Neural crest cell (in vitro differentiated cells): ENCODE measurements around the gene ARHGAP22. TPM values are rescaled to one million over a fixed set of nuclear protein-coding genes. Genes with fewer than 3 reads are reported as not detected.

Experiments used
- DNase-seq: peaks from one replicate; pipeline ENCODE4 v3.0.0; 2021; ENCODE audit warnings: low read depth, mixed read lengths, low spot score
- H3K27ac Mint-ChIP-seq: one replicate; pipeline ENCODE4 v1.8.0; 2021; ENCODE audit warnings: mild to moderate bottlenecking, mixed read lengths; ENCODE audit not compliant: unreplicated experiment
- H3K27me3 Mint-ChIP-seq: 2 replicates; pipeline ENCODE4 v1.8.0; 2021; ENCODE audit warnings: low read depth, mild to moderate bottlenecking, mixed read lengths
- H3K36me3 Mint-ChIP-seq: 2 replicates; pipeline ENCODE4 v1.8.0; 2021; ENCODE audit warnings: low read depth, mild to moderate bottlenecking, mixed read lengths
- H3K4me1 Mint-ChIP-seq: 2 replicates; pipeline ENCODE4 v1.8.0; 2021; ENCODE audit warnings: mixed read lengths
- H3K4me3 Mint-ChIP-seq: one replicate; pipeline ENCODE4 v1.8.0; 2021; ENCODE audit warnings: mild to moderate bottlenecking, mixed read lengths
- H3K9me3 Mint-ChIP-seq: 2 replicates; pipeline ENCODE4 v1.8.0; 2021; ENCODE audit warnings: mixed read lengths
- total RNA-seq: library from RNA; stranded (reverse); gene quantifications from 2 replicates; pipeline ENCODE4 v1.2.1, GENCODE V29; 2021
- TF ChIP-seq, protein P1 (sequence below): fragments of 200-600 bp; sonication (generic); conservative IDR thresholded peaks from 2 replicates; pipeline ENCODE4 v1.5.0; 2021; ENCODE audit warnings: antibody characterized with exemption, mild to moderate bottlenecking

ARHGAP22 gene
- total RNA-seq, 1 donor from 2014 or later = 5.2 TPM

DNA sequence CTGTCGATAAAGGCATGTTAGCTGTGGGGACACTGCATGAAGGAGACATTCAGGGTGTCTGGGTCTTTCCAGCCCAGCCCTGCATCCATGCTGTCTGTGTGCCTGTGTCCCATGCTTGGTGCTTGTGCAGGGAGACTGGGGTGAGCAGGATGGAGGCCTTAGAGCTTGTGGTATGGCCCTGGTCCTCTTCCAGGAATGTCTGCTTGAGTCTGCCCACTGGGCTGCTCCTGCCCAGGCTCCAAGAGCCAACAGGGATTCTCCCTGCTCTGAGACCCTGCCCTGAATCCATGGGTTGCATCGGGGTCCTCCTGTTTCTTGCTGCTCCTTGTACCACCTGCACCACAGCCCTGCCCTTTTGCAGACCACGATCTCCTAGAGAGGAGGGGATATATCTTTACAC lies 31.4 kb upstream of the ARHGAP22 start:
- no peak for DNase-seq
- Mint-ChIP-seq H3K4me3 (no peak overlapping the region), H3K36me3 (no peaks in the 10 kb centered on the region), H3K27ac (no peak overlapping the region), H3K4me1 (no peaks in the 10 kb centered on the region), H3K9me3 (peaks cover 2% of the 10 kb centered on the region), H3K27me3 (peaks cover 12% of the 10 kb centered on the region)
- TF ChIP-seq, protein P1, sequence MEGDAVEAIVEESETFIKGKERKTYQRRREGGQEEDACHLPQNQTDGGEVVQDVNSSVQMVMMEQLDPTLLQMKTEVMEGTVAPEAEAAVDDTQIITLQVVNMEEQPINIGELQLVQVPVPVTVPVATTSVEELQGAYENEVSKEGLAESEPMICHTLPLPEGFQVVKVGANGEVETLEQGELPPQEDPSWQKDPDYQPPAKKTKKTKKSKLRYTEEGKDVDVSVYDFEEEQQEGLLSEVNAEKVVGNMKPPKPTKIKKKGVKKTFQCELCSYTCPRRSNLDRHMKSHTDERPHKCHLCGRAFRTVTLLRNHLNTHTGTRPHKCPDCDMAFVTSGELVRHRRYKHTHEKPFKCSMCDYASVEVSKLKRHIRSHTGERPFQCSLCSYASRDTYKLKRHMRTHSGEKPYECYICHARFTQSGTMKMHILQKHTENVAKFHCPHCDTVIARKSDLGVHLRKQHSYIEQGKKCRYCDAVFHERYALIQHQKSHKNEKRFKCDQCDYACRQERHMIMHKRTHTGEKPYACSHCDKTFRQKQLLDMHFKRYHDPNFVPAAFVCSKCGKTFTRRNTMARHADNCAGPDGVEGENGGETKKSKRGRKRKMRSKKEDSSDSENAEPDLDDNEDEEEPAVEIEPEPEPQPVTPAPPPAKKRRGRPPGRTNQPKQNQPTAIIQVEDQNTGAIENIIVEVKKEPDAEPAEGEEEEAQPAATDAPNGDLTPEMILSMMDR = no peak

DNA sequence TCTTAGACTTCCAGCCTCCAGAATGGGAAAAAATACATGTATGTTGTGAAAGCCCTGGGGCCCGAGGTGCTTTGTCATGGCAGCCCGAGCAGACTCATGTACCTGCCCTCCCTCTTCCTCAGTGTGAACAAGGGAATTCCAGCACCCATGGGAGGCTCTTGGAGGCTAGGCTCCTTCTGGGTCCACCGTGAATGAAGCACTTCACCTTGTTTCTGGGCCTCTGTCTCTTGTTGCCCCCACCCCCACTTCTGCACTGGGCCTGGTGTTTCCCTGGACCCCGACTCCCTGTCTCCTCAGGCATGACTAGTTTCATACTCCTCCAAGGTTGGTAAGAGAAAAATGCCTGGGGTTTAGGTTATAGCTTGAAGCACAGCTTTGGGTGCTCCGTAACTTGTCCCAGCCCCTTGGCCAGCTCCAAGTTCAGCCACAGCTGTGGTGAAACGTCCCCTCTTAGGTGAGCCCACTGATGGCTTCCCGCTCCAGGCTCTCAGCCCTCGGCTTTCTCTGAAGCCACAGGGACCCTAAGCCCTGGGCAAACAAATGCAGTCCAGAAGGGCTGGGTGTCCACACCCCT lies 30.2 kb upstream of the ARHGAP22 start:
- no peak for DNase-seq
- H3K9me3 Mint-ChIP-seq = peaks cover 2% of the 10 kb centered on the region
- H3K36me3 Mint-ChIP-seq = no peaks in the 10 kb centered on the region
- H3K27ac Mint-ChIP-seq = no peak overlapping the region
- TF ChIP-seq, protein P1 = no peak
- peaks cover 12% of the 10 kb centered on the region for H3K27me3 Mint-ChIP-seq
- H3K4me3 Mint-ChIP-seq = no peak overlapping the region
- H3K4me1 Mint-ChIP-seq = no peaks in the 10 kb centered on the region

DNA sequence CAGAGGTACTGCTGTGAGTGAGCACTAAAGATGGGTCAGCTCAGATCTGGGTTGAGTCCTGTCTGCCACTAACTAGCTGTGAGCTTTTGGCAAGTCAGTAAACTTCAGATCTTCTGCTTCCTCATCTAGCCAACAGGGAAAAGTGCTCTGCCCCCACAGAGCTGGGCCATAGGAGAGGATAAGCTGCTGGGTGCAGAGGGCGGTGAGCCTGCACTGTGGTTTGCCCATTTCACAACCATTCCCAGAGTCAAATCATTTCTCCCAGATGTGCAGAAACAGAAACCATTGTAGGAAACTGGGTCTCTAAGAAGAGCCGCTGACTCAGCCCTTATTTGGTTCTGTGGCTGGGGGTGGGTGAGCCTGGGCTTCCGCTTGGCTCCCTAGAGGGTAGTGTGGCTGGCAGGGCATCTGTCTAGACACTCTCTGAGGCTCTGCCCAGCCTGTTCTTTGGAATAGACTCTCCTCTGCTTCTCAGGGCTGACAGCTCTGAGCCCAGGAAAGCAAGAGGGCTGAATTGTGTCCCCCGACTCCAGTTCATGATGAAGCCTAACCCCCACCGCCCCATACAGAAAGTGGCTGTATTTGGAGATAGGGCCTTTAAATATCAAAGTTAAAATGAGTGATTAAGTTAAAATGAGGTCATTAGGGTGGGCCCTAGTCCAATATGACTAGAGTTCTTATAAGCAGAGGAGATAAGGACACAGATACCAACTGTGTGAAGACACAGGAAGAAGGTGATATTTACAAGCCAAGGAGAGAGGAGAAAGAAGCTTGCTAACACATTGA lies 29.5 kb upstream of the ARHGAP22 start:
- Mint-ChIP-seq H3K4me3 (no peak overlapping the region), H3K36me3 (no peaks in the 10 kb centered on the region), H3K9me3 (peaks cover 2% of the 10 kb centered on the region), H3K27me3 (peaks cover 12% of the 10 kb centered on the region), H3K27ac (no peak overlapping the region), H3K4me1 (no peaks in the 10 kb centered on the region)
- DNase-seq = no peak
- TF ChIP-seq, protein P1 = no peak

DNA sequence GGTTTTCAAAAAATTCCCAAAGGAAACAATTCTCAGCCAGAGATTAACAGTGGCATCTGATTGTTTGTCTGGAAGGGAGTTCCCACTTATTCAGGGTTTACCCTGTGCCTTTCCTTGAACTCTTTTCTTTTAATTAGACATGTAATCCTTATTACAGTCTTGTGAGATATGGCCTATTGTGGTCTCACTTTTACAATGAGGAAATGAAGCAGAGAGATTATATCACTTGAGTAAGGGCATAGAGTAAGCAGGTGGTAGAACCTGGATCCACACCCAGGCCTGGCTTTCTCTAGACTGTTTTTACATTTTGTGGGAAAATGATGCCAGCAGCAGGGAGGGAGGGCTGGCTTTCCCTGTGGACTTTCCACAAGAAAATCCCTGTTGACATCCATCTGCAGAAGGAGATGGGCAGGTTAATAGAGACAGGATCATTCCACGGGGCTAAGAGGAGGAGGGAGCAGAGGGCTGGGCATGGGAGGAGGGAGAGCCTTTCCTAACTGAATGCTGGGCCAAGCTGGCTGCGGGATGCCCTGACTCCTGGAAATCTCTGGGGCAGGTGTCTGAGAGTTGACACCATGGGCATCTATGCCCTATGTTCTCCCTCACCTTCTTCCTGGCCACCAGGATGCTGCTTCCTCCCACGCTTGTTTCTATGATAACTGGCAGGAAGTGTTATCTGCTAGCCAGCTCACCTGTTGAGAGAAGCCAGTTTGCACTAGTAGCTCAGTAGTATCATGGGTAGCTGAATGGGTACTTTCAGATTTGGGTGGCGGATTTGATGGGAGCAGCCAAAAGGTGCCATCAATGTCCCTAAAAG lies 28.7 kb upstream of the ARHGAP22 start:
- Mint-ChIP-seq H3K4me3 (no peak overlapping the region), H3K9me3 (peaks cover 2% of the 10 kb centered on the region), H3K36me3 (no peaks in the 10 kb centered on the region), H3K4me1 (no peaks in the 10 kb centered on the region), H3K27me3 (peaks cover 12% of the 10 kb centered on the region), H3K27ac (no peak overlapping the region)
- DNase-seq = no peak
- TF ChIP-seq, protein P1 = no peak

DNA sequence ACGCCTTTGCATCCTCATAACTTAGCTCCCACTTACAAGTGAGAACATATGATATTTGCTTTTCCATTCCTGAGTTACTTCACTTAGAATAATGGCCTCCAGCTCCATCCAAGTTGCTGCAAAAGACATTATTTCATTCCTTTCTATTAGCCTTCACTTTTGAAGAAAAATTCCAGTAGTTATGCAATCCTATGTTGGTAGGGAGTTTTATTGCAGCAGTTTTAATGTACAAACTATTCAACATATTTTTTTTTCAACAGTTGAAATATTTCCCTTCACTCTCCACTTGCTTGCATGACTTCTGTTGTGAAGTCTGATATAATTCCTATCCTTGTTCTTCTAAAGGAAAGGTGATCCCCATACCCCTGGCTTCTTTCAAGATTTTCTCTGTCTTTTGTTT lies 27.3 kb upstream of the ARHGAP22 start:
- Mint-ChIP-seq H3K4me3 (no peak overlapping the region), H3K27me3 (peaks cover 9% of the 10 kb centered on the region), H3K27ac (no peak overlapping the region), H3K4me1 (no peaks in the 10 kb centered on the region), H3K36me3 (no peaks in the 10 kb centered on the region), H3K9me3 (no peaks in the 10 kb centered on the region)
- TF ChIP-seq, protein P1 = no peak
- DNase-seq = no peak
